Right lobe of liver (tissue), 6 donors: ENCODE results near the gene BFSP1. TPM values are rescaled to one million over a fixed set of nuclear protein-coding genes. Genes with fewer than 3 reads are reported as not detected.

Experiments
- ATAC-seq, 4 donors: fragments of 200-7000 bp; cut with Tn5 transposase; one replicate each; pipeline ENCODE4 v1.9.1; 2020; ENCODE audit warnings: mild to moderate bottlenecking in 4 of 4, moderate library complexity in 4 of 4
- DNase-seq, 3 donors: peaks; one replicate each; pipeline ENCODE4 v3.0.0-alpha.2; 2020
- H3K27ac ChIP-seq, 3 donors: fragments of 200-600 bp; one replicate each; pipeline ENCODE4 v1.8.0; 2022
- H3K27me3 ChIP-seq, 2 donors: fragments of 200-600 bp; one replicate each; pipeline ENCODE4 v1.8.0; 2022
- H3K36me3 ChIP-seq, 4 donors: fragments of 200-600 bp; sonication (generic) in 1 of 4; one replicate each; pipeline versions ENCODE4 v1.5.1 to v1.8.0; 2017 to 2022; ENCODE audit warnings: control low read depth in 1 of 4
- H3K4me1 ChIP-seq, 4 donors: fragments of 200-600 bp; sonication (generic) in 1 of 4; one replicate each; pipeline versions ENCODE4 v1.5.1 to v1.8.0; 2017 to 2022; ENCODE audit warnings: control low read depth in 1 of 4
- H3K4me3 ChIP-seq, 3 donors: fragments of 200-600 bp; one replicate each; pipeline ENCODE4 v1.8.0; 2022
- H3K9me3 ChIP-seq, 4 donors: fragments of 200-600 bp; sonication (generic) in 1 of 4; one replicate each; pipeline versions ENCODE4 v1.5.1 to v1.8.0; 2017 to 2022; ENCODE audit warnings: control low read depth in 1 of 4
- CTCF ChIP-seq, 4 donors: fragments of 200-600 bp in 3 of 4; fragments of 450-650 bp in 1 of 4; IDR thresholded peaks; one replicate each; pipeline versions ENCODE4 v1.5.1 to v1.8.0; 2016 to 2022; ENCODE audit warnings: antibody characterized with exemption in 4 of 4, mild to moderate bottlenecking in 2 of 4
- POLR2A ChIP-seq: fragments of 450-650 bp; IDR thresholded peaks from one replicate; pipeline ENCODE4 v1.6.1; 2017; ENCODE audit warnings: antibody characterized with exemption, mild to moderate bottlenecking
- WGBS: methylation state at CpG from one replicate; pipeline ENCODE4 v1.1.6; 2018; ENCODE audit warnings: low coverage, low lambda C conversion rate; ENCODE audit not compliant: insufficient coverage; ENCODE audit errors: missing lambda C conversion rate; 5-methylcytosine and 5-hydroxymethylcytosine counted together
- intact Hi-C, 2 donors: fragments of 100-400 bp; cut with DNase I; formaldehyde crosslinking; loops; one replicate each; pipeline versions ENCODE4 v1.11.2 to v1.14.1; 2022
- total RNA-seq, 6 experiments: library from RNA; depleted of rRNA in 2 of 6; stranded (reverse); fragments of >200 nt in 2 of 6; fragmentation: NEBNext Ultra II Directional in 3 of 6; extraction: Animal tissue kit (Norgen Biotek cat#: 25700) in 3 of 6; gene quantifications; one replicate each; pipeline versions ENCODE4 v1.1.0 to v1.2.4, GENCODE V29; 2016 to 2023
- donor health status: DM: no; HTN: yes; CAD: no.
- donor health status: DM: no; HTN: no; CAD: no.
- donor health status: DM: no; HTN: no; CAD: no.
- donor health status: DM: no; HTN: yes; CAD: no.
- donor health status: DM: no; HTN: yes; CAD: no.

BFSP1 gene
- total RNA-seq, 6 experiments from 2014 or later, result 0.16 to 0.68 (median 0.25) TPM

GRCh38 chr20:17518339-17519052 lies 12.7 kb downstream of the BFSP1 start:
- no peaks in the 10 kb centered on the region for H3K36me3 ChIP-seq
- H3K4me1 ChIP-seq, result no peaks in the 10 kb centered on the region
- no peaks in the 10 kb centered on the region for H3K27me3 ChIP-seq
- WGBS, result 37% methylated on average over 5 of the region's 14 CpGs
- no peaks in the 10 kb centered on the region for H3K9me3 ChIP-seq
- intact Hi-C loops, result no loop called here
- no peak for TF ChIP-seq CTCF (IDR thresholded peaks at IDR 0.05)
- TF ChIP-seq POLR2A, result no peak
- no peak overlapping the region for H3K27ac ChIP-seq
- DNase-seq (no peak), ATAC-seq (peak in 2 of 4 donors; percentile 40 to 45)
- H3K4me3 ChIP-seq, result no peak overlapping the region

GRCh38 chr20:17515053-17515452 lies 16.1 kb downstream of the BFSP1 start:
- Histone ChIP-seq H3K9me3 (no peaks in the 10 kb centered on the region), H3K4me1 (no peaks in the 10 kb centered on the region), H3K27ac (no peak overlapping the region), H3K36me3 (no peaks in the 10 kb centered on the region), H3K27me3 (no peaks in the 10 kb centered on the region), H3K4me3 (no peak overlapping the region)
- no peak for TF ChIP-seq CTCF (IDR thresholded peaks at IDR 0.05)
- TF ChIP-seq POLR2A, result no peak
- intact Hi-C loops, result no loop called here
- DNase-seq (no peak), ATAC-seq (no peak)
- WGBS, result 50% methylated on average over 3 of the region's 3 CpGs

GRCh38 chr20:17513939-17514338 lies 17.2 kb downstream of the BFSP1 start:
- ATAC-seq (no peak), DNase-seq (no peak)
- Histone ChIP-seq H3K4me1 (no peaks in the 10 kb centered on the region), H3K27me3 (no peaks in the 10 kb centered on the region), H3K4me3 (no peak overlapping the region), H3K36me3 (no peaks in the 10 kb centered on the region), H3K27ac (no peak overlapping the region), H3K9me3 (no peaks in the 10 kb centered on the region)
- TF ChIP-seq POLR2A (no peak), CTCF (IDR thresholded peaks at IDR 0.05) (no peak)
- intact Hi-C loops, result no loop called here
- 100% methylated on average over 1 of the region's 2 CpGs for WGBS

- no peaks in the 10 kb centered on the region for H3K9me3 ChIP-seq
- H3K4me3 ChIP-seq, result no peak overlapping the region
- no peak overlapping the region for H3K27ac ChIP-seq
- no peaks in the 10 kb centered on the region for H3K27me3 ChIP-seq
- no peaks in the 10 kb centered on the region for H3K4me1 ChIP-seq
- DNase-seq, result no peak
- no peak for ATAC-seq
- H3K36me3 ChIP-seq, result no peaks in the 10 kb centered on the region
- WGBS, result 61% methylated on average over 6 of the region's 6 CpGs
- no peak for TF ChIP-seq CTCF (IDR thresholded peaks at IDR 0.05)
- no peak for TF ChIP-seq POLR2A
- intact Hi-C loops, result no loop called here
These were observed 19.8 kb downstream of the BFSP1 start for GRCh38 chr20:17511401-17511800.
